Keratinocyte (primary cell): ENCODE results near the gene PLCZ1. TPM values are rescaled to one million over a fixed set of nuclear protein-coding genes. Genes with fewer than 3 reads are reported as not detected.

ENCODE experiments used
- DNase-seq: peaks from one replicate; pipeline ENCODE4 v3.0.0-alpha.2; 2011; ENCODE audit warnings: low read depth, missing footprints, low spot score
- FAIRE-seq: peaks from 2 replicates; lab custom pipeline; 2011; peaks lifted over from hg19 to GRCh38; lab: Jason Lieb, UNC
- H2AFZ ChIP-seq: 2 replicates; pipeline ENCODE4 v1.6.0; 2012; ENCODE audit warnings: low read length, control low read depth, inconsistent platforms; ENCODE audit not compliant: control insufficient read depth
- H3K27ac ChIP-seq: 2 replicates; pipeline ENCODE4 v1.5.1; 2011; ENCODE audit warnings: low read length; ENCODE audit not compliant: control insufficient read depth, insufficient read depth
- H3K27me3 ChIP-seq: 3 replicates; pipeline ENCODE4 v1.6.0; 2011; ENCODE audit warnings: low read length; ENCODE audit not compliant: control insufficient read depth, insufficient read depth; ENCODE audit errors: extremely low read depth
- H3K36me3 ChIP-seq, 2 experiments: 2 replicates in 1 of 2; 3 replicates in 1 of 2; pipeline ENCODE4 v1.5.1; 2011; ENCODE audit warnings: low read length in 2 of 2, mild to moderate bottlenecking in 1 of 2; ENCODE audit not compliant: control insufficient read depth in 2 of 2, insufficient read depth in 2 of 2; ENCODE audit errors: extremely low read depth in 1 of 2
- H3K4me1 ChIP-seq: 3 replicates; pipeline ENCODE4 v1.5.1; 2011; ENCODE audit warnings: low read length; ENCODE audit not compliant: control insufficient read depth, insufficient read depth; ENCODE audit errors: extremely low read depth
- H3K4me2 ChIP-seq: 3 replicates; pipeline ENCODE4 v1.6.0; 2011; ENCODE audit warnings: low read depth, low read length; ENCODE audit not compliant: control insufficient read depth, insufficient read depth; ENCODE audit errors: extremely low read depth
- H3K4me3 ChIP-seq, 3 experiments: fragments of 200-600 bp in 1 of 3; sonication (generic) in 1 of 3; 2 replicates in 2 of 3; 3 replicates in 1 of 3; pipeline ENCODE4 v1.5.1; 2011 to 2016; ENCODE audit warnings: low read length in 3 of 3, mild to moderate bottlenecking in 3 of 3, control low read depth in 2 of 3, inconsistent platforms in 1 of 3, low read depth in 1 of 3, mixed read lengths in 1 of 3, mixed run types in 1 of 3, moderate library complexity in 1 of 3; ENCODE audit not compliant: control insufficient read depth in 2 of 3, insufficient read depth in 2 of 3; ENCODE audit errors: extremely low read depth in 1 of 3
- H3K79me2 ChIP-seq: 2 replicates; pipeline ENCODE4 v1.6.0; 2012; ENCODE audit warnings: low read length; ENCODE audit not compliant: control insufficient read depth, insufficient read depth
- H3K9ac ChIP-seq: 3 replicates; pipeline ENCODE4 v1.6.0; 2011; ENCODE audit warnings: low read length; ENCODE audit not compliant: control insufficient read depth, insufficient read depth; ENCODE audit errors: extremely low read depth
- H3K9me1 ChIP-seq: 3 replicates; pipeline ENCODE4 v1.6.0; 2011; ENCODE audit warnings: low read length; ENCODE audit not compliant: control insufficient read depth, insufficient read depth; ENCODE audit errors: extremely low read depth
- H3K9me3 ChIP-seq: 2 replicates; pipeline ENCODE4 v1.5.1; 2012; ENCODE audit warnings: low read depth, low read length; ENCODE audit not compliant: control insufficient read depth
- H4K20me1 ChIP-seq: 3 replicates; pipeline ENCODE4 v1.6.0; 2011; ENCODE audit warnings: low read length; ENCODE audit not compliant: control insufficient read depth, insufficient read depth; ENCODE audit errors: extremely low read depth
- EZH2 ChIP-seq: IDR thresholded peaks from one replicate; pipeline ENCODE4 v1.6.1; 2012; ENCODE audit warnings: inconsistent platforms, mild to moderate bottlenecking, low read length, moderate library complexity
- dilution Hi-C: fragments of 300-500 bp; cut with MboI; formaldehyde crosslinking; loops from one replicate; pipeline ENCODE4 v1.7.0; 2020; ENCODE audit warnings: low sequenced_read_pairs; ENCODE audit not compliant: extremely low pct_ligation_motif_present
- polyA plus RNA-seq, 5 experiments: library from polyadenylated mRNA; depleted of rRNA in 3 of 5; stranded (reverse) in 3 of 5; stranded (forward) in 1 of 5; unstranded in 1 of 5; fragments of >200 nt; gene quantifications; 1 replicate in 1 of 5; 2 replicates in 3 of 5; 3 replicates in 1 of 5; pipeline versions ENCODE4 v1.2.1 to v1.2.3, GENCODE V29; 2011 to 2012; ENCODE audit warnings: missing spikeins in 2 of 5, low read depth in 1 of 5, low replicate concordance in 1 of 5
- TF ChIP-seq, protein P1 (sequence below), 3 experiments: IDR thresholded peaks in 1 of 3; conservative IDR thresholded peaks in 1 of 3; optimal IDR thresholded peaks in 1 of 3; 2 replicates in 2 of 3; 3 replicates in 1 of 3; pipeline versions ENCODE3 to v1.5.1; 2011; ENCODE audit warnings: low read length in 3 of 3, mild to moderate bottlenecking in 3 of 3, moderate library complexity in 2 of 3, control low read depth in 1 of 3, inconsistent platforms in 1 of 3; ENCODE audit not compliant: insufficient read depth in 2 of 3; ENCODE audit errors: extremely low read depth in 1 of 3

The PLCZ1 gene
- polyA plus RNA-seq, 1 donor (not counting 4 experiments of a cell fraction or from before 2014, with no cell fraction given) = 0.62 TPM

DNA sequence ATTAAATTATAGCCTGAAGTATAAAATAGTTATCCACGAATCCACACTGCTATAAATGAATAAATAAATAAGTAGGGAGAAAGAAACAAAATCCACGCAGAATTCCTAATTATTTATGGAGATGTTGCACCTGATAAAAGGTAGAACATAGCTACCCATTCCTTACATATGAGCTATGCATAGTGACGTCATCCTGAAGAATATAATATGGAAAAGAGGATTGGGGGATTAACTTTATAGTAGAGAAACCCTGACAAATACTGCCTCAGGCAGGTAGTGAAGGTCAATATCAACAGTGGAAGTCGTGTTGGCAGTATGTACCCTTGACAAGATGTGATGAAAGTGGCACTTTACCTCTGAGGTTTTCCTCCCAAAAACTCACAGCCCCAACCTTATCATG, 82.5 kb downstream of the PLCZ1 start:
- FAIRE-seq = no peak

DNA sequence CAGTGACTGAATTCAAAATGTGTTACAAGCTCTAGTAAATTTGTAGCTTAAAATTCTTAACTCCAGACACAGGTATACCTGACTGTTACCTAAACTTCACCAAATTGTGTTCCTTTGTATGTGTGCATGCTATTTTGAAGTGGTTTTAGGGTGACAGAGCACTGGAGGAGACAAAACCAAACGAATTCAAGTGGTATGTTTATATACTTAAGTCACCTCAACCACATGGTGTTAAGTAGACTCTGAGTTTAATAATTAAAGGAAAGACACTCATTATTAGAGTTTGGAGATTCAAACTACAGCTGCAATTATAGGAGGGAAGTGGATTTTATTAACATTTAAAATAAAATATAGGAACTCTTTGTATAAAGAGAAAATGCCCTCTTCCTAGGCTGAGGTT, 84.3 kb downstream of the PLCZ1 start:
- Histone ChIP-seq H3K4me1 (no peaks in the 10 kb centered on the region), H3K9me3 (no peaks in the 10 kb centered on the region), H3K9ac (no peak overlapping the region), H4K20me1 (no peaks in the 10 kb centered on the region), H3K27ac (no peak overlapping the region), H3K9me1 (no peaks in the 10 kb centered on the region), H2AFZ (no peak overlapping the region), H3K36me3 (no peaks in the 10 kb centered on the region), H3K4me2 (no peak overlapping the region), H3K4me3 (no peak overlapping the region), H3K79me2 (no peaks in the 10 kb centered on the region), H3K27me3 (no peaks in the 10 kb centered on the region)
- TF ChIP-seq, protein P1, sequence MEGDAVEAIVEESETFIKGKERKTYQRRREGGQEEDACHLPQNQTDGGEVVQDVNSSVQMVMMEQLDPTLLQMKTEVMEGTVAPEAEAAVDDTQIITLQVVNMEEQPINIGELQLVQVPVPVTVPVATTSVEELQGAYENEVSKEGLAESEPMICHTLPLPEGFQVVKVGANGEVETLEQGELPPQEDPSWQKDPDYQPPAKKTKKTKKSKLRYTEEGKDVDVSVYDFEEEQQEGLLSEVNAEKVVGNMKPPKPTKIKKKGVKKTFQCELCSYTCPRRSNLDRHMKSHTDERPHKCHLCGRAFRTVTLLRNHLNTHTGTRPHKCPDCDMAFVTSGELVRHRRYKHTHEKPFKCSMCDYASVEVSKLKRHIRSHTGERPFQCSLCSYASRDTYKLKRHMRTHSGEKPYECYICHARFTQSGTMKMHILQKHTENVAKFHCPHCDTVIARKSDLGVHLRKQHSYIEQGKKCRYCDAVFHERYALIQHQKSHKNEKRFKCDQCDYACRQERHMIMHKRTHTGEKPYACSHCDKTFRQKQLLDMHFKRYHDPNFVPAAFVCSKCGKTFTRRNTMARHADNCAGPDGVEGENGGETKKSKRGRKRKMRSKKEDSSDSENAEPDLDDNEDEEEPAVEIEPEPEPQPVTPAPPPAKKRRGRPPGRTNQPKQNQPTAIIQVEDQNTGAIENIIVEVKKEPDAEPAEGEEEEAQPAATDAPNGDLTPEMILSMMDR (optimal IDR thresholded peaks at IDR 0.05 in 1 of 3, IDR thresholded peaks at IDR 0.05 in 1 of 3, conservative IDR thresholded peaks at IDR 0.05 in 1 of 3; ENCODE audit: extremely low read depth in 1 of 3, insufficient read depth in 2 of 3, low read length in 3 of 3) = no peak
- no peak for TF ChIP-seq EZH2
- dilution Hi-C loops = no loop called here
- DNase-seq = no peak
- FAIRE-seq = no peak

More for the DNA sequence above, 82.5 kb downstream of the PLCZ1 start:
- Histone ChIP-seq H3K9me3 (no peaks in the 10 kb centered on the region), H3K9me1 (no peaks in the 10 kb centered on the region), H3K9ac (no peak overlapping the region), H3K4me1 (no peaks in the 10 kb centered on the region), H3K36me3 (no peaks in the 10 kb centered on the region), H4K20me1 (no peaks in the 10 kb centered on the region), H3K27me3 (no peaks in the 10 kb centered on the region), H3K79me2 (no peaks in the 10 kb centered on the region), H2AFZ (no peak overlapping the region), H3K27ac (no peak overlapping the region), H3K4me2 (no peak overlapping the region), H3K4me3 (no peak overlapping the region)
- TF ChIP-seq, protein P1 (optimal IDR thresholded peaks at IDR 0.05 in 1 of 3, IDR thresholded peaks at IDR 0.05 in 1 of 3, conservative IDR thresholded peaks at IDR 0.05 in 1 of 3; ENCODE audit: extremely low read depth in 1 of 3, insufficient read depth in 2 of 3, low read length in 3 of 3) = no peak
- no peak for TF ChIP-seq EZH2
- dilution Hi-C loops = no loop called here
- DNase-seq = no peak
